Measurements from ENCODE around the gene SLC4A5. TPM values are rescaled to one million over a fixed set of nuclear protein-coding genes. Genes with fewer than 3 reads are reported as not detected.
A peak's percentile ranks its signal among the peaks of the same experiment; 100 is the strongest.

The SLC4A5 gene
- total RNA-seq, 1 experiment from 2014 or later: 1.8 TPM

DNA sequence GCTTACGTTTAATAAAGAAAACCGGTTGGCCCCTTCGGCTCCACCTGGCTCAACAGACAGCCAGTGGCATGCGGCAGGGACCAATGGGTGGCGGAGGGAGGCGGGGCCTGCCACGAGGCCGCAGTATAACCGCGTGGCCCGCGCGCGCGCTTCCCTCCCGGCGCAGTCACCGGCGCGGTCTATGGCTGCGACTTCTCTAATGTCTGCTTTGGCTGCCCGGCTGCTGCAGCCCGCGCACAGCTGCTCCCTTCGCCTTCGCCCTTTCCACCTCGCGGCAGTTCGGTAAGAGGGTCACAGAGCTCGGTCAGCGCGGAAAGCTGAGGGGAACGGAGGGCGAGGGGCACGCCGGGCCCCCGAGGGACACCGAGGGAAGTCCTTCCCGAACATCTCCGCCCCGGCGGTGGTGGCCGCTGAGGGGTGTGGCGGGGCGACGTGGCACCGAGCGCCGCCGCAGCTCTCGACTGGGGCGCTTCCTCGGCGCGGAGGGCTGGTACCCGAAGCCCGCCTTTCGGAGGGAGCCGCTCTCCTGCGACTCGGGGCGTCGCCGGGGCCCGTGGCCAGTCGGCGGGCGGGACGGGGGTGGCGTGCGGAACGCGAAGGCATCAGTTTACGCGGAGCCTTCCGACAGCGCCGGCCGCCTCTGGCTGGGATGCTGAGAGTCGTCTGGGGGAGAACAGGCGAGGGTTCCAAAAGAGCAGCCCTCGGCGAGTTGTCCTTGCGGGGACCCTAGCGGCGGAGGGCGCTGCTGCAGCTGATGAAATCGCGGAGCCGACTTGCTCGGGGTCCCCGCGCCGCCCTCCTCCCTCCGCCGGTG lies 144.5 kb downstream of the SLC4A5 start, which contains the start of gene MTHFD2 (continued):
- TF ChIP-seq, protein P1, sequence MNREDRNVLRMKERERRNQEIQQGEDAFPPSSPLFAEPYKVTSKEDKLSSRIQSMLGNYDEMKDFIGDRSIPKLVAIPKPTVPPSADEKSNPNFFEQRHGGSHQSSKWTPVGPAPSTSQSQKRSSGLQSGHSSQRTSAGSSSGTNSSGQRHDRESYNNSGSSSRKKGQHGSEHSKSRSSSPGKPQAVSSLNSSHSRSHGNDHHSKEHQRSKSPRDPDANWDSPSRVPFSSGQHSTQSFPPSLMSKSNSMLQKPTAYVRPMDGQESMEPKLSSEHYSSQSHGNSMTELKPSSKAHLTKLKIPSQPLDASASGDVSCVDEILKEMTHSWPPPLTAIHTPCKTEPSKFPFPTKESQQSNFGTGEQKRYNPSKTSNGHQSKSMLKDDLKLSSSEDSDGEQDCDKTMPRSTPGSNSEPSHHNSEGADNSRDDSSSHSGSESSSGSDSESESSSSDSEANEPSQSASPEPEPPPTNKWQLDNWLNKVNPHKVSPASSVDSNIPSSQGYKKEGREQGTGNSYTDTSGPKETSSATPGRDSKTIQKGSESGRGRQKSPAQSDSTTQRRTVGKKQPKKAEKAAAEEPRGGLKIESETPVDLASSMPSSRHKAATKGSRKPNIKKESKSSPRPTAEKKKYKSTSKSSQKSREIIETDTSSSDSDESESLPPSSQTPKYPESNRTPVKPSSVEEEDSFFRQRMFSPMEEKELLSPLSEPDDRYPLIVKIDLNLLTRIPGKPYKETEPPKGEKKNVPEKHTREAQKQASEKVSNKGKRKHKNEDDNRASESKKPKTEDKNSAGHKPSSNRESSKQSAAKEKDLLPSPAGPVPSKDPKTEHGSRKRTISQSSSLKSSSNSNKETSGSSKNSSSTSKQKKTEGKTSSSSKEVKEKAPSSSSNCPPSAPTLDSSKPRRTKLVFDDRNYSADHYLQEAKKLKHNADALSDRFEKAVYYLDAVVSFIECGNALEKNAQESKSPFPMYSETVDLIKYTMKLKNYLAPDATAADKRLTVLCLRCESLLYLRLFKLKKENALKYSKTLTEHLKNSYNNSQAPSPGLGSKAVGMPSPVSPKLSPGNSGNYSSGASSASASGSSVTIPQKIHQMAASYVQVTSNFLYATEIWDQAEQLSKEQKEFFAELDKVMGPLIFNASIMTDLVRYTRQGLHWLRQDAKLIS (CRISPR knock-in tag; IDR thresholded peaks at IDR 0.05; ENCODE audit: borderline replicate concordance): peak; percentile 54; the same call in 1 of the 2 replicates
- no peak; the same call in 1 of the 2 replicates for TF ChIP-seq EMX1 (CRISPR knock-in tag; IDR thresholded peaks at IDR 0.05)
- no peak for TF ChIP-seq GRHL2 (CRISPR knock-in tag; IDR thresholded peaks at IDR 0.05; ENCODE audit: insufficient replicate concordance, severe bottlenecking)
- TF ChIP-seq SP1 (CRISPR knock-in tag; conservative IDR thresholded peaks at IDR 0.05): peak; percentile 79
- peak; percentile 97 for TF ChIP-seq TEAD1 (CRISPR knock-in tag; IDR thresholded peaks at IDR 0.05)
- TF ChIP-seq PRDM15 (CRISPR knock-in tag; IDR thresholded peaks at IDR 0.05): peak; percentile 54; the same call in 1 of the 2 replicates
- TF ChIP-seq NR3C1 (CRISPR knock-in tag; conservative IDR thresholded peaks at IDR 0.05; ENCODE audit: low read depth): no peak
- TF ChIP-seq ZNF121 (CRISPR knock-in tag; IDR thresholded peaks at IDR 0.05): peak; percentile 27; the same call in 1 of the 2 replicates
- TF ChIP-seq, protein P2, sequence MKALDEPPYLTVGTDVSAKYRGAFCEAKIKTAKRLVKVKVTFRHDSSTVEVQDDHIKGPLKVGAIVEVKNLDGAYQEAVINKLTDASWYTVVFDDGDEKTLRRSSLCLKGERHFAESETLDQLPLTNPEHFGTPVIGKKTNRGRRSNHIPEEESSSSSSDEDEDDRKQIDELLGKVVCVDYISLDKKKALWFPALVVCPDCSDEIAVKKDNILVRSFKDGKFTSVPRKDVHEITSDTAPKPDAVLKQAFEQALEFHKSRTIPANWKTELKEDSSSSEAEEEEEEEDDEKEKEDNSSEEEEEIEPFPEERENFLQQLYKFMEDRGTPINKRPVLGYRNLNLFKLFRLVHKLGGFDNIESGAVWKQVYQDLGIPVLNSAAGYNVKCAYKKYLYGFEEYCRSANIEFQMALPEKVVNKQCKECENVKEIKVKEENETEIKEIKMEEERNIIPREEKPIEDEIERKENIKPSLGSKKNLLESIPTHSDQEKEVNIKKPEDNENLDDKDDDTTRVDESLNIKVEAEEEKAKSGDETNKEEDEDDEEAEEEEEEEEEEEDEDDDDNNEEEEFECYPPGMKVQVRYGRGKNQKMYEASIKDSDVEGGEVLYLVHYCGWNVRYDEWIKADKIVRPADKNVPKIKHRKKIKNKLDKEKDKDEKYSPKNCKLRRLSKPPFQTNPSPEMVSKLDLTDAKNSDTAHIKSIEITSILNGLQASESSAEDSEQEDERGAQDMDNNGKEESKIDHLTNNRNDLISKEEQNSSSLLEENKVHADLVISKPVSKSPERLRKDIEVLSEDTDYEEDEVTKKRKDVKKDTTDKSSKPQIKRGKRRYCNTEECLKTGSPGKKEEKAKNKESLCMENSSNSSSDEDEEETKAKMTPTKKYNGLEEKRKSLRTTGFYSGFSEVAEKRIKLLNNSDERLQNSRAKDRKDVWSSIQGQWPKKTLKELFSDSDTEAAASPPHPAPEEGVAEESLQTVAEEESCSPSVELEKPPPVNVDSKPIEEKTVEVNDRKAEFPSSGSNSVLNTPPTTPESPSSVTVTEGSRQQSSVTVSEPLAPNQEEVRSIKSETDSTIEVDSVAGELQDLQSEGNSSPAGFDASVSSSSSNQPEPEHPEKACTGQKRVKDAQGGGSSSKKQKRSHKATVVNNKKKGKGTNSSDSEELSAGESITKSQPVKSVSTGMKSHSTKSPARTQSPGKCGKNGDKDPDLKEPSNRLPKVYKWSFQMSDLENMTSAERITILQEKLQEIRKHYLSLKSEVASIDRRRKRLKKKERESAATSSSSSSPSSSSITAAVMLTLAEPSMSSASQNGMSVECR (CRISPR knock-in tag; IDR thresholded peaks at IDR 0.05; ENCODE audit: borderline replicate concordance): peak; percentile 98
- TF ChIP-seq, protein P3, sequence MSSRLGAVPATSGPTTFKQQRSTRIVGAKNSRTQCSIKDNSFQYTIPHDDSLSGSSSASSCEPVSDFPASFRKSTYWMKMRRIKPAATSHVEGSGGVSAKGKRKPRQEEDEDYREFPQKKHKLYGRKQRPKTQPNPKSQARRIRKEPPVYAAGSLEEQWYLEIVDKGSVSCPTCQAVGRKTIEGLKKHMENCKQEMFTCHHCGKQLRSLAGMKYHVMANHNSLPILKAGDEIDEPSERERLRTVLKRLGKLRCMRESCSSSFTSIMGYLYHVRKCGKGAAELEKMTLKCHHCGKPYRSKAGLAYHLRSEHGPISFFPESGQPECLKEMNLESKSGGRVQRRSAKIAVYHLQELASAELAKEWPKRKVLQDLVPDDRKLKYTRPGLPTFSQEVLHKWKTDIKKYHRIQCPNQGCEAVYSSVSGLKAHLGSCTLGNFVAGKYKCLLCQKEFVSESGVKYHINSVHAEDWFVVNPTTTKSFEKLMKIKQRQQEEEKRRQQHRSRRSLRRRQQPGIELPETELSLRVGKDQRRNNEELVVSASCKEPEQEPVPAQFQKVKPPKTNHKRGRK (CRISPR knock-in tag; IDR thresholded peaks at IDR 0.05; ENCODE audit: borderline replicate concordance): no peak
- TF ChIP-seq, protein P4, sequence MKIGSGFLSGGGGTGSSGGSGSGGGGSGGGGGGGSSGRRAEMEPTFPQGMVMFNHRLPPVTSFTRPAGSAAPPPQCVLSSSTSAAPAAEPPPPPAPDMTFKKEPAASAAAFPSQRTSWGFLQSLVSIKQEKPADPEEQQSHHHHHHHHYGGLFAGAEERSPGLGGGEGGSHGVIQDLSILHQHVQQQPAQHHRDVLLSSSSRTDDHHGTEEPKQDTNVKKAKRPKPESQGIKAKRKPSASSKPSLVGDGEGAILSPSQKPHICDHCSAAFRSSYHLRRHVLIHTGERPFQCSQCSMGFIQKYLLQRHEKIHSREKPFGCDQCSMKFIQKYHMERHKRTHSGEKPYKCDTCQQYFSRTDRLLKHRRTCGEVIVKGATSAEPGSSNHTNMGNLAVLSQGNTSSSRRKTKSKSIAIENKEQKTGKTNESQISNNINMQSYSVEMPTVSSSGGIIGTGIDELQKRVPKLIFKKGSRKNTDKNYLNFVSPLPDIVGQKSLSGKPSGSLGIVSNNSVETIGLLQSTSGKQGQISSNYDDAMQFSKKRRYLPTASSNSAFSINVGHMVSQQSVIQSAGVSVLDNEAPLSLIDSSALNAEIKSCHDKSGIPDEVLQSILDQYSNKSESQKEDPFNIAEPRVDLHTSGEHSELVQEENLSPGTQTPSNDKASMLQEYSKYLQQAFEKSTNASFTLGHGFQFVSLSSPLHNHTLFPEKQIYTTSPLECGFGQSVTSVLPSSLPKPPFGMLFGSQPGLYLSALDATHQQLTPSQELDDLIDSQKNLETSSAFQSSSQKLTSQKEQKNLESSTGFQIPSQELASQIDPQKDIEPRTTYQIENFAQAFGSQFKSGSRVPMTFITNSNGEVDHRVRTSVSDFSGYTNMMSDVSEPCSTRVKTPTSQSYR (CRISPR knock-in tag; IDR thresholded peaks at IDR 0.05): peak; percentile 90
- TF ChIP-seq ATF3 (CRISPR knock-in tag; conservative IDR thresholded peaks at IDR 0.05): peak; percentile 75; the same call in 1 of the 2 replicates
- TF ChIP-seq, protein P5, sequence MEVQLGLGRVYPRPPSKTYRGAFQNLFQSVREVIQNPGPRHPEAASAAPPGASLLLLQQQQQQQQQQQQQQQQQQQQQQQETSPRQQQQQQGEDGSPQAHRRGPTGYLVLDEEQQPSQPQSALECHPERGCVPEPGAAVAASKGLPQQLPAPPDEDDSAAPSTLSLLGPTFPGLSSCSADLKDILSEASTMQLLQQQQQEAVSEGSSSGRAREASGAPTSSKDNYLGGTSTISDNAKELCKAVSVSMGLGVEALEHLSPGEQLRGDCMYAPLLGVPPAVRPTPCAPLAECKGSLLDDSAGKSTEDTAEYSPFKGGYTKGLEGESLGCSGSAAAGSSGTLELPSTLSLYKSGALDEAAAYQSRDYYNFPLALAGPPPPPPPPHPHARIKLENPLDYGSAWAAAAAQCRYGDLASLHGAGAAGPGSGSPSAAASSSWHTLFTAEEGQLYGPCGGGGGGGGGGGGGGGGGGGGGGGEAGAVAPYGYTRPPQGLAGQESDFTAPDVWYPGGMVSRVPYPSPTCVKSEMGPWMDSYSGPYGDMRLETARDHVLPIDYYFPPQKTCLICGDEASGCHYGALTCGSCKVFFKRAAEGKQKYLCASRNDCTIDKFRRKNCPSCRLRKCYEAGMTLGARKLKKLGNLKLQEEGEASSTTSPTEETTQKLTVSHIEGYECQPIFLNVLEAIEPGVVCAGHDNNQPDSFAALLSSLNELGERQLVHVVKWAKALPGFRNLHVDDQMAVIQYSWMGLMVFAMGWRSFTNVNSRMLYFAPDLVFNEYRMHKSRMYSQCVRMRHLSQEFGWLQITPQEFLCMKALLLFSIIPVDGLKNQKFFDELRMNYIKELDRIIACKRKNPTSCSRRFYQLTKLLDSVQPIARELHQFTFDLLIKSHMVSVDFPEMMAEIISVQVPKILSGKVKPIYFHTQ (CRISPR knock-in tag; IDR thresholded peaks at IDR 0.05): 0 out of 2 replicates have a peak, but pooled peaks have one; percentile 26
- peak; percentile 82; the same call in 1 of the 2 replicates for TF ChIP-seq ELF4 (CRISPR knock-in tag; IDR thresholded peaks at IDR 0.05; ENCODE audit: low read depth)
- TF ChIP-seq TCF7 (CRISPR knock-in tag; IDR thresholded peaks at IDR 0.05; ENCODE audit: low read depth): peak; percentile 94
